Ovary (tissue), 9 donors: ENCODE results near the gene TTC32. TPM values are rescaled to one million over a fixed set of nuclear protein-coding genes. Genes with fewer than 3 reads are reported as not detected.

Source experiments
- DNase-seq, 5 donors: peaks; one replicate each; pipeline ENCODE4 v3.0.0-alpha.2; 2019 to 2020
- H3K27ac ChIP-seq, 2 donors: fragments of 200-600 bp; one replicate each; pipeline versions ENCODE4 v1.5.1 to v1.8.0; 2019 to 2022
- H3K27me3 ChIP-seq: fragments of 200-600 bp; one replicate; pipeline ENCODE4 v1.8.0; 2022
- H3K36me3 ChIP-seq: fragments of 200-600 bp; sonication (generic); one replicate; pipeline ENCODE4 v1.5.1; 2019
- H3K4me1 ChIP-seq: one replicate; pipeline ENCODE4 v1.8.1; 2013; ENCODE audit warnings: mild to moderate bottlenecking, moderate library complexity; ENCODE audit not compliant: insufficient read depth
- H3K4me3 ChIP-seq: fragments of 200-600 bp; sonication (generic); one replicate; pipeline ENCODE4 v1.5.1; 2017
- H3K9me3 ChIP-seq, 2 donors: fragments of 200-600 bp in 1 of 2; sonication (generic) in 1 of 2; one replicate each; pipeline versions ENCODE4 v1.5.1 to v1.8.1; 2013 to 2019; ENCODE audit warnings: mild to moderate bottlenecking in 1 of 2, moderate library complexity in 1 of 2
- EP300 ChIP-seq: sonication (generic); formaldehyde crosslinking; IDR thresholded peaks from one replicate; pipeline ENCODE4 v1.6.1; 2017; ENCODE audit warnings: antibody characterized with exemption
- POLR2A ChIP-seq: fragments of 450-650 bp; IDR thresholded peaks from one replicate; pipeline ENCODE4 v1.6.1; 2017; ENCODE audit warnings: antibody characterized with exemption, mild to moderate bottlenecking, moderate library complexity
- WGBS, 3 donors: extraction: QIAGEN DNeasy Blood & Tissue Kit in 1 of 3; methylation state at CpG; one replicate each; pipeline versions ENCODE4 v1.1.5 to v1.1.7; 2013 to 2017; 5-methylcytosine and 5-hydroxymethylcytosine counted together
- intact Hi-C, 4 donors: fragments of 100-400 bp; cut with DNase I; formaldehyde crosslinking; loops; one replicate each; pipeline versions ENCODE4 v1.11.0 to v1.15.1; 2022 to 2023
- polyA plus RNA-seq, 2 donors: library from polyadenylated mRNA; stranded (reverse); fragments of 200-250 nt in 1 of 2; fragments of 350-450 nt in 1 of 2; fragmentation: Illumina TruSeq in 1 of 2; extraction: RNeasy Lipid Tissue Mini Kit (QIAGEN cat#74804) in 1 of 2; gene quantifications; one replicate each; pipeline ENCODE4 v1.2.3, GENCODE V29; 2013 to 2014
- total RNA-seq, 7 donors: library from RNA; depleted of rRNA in 2 of 7; stranded (reverse); fragments of >200 nt in 2 of 7; fragmentation: NEBNext Ultra II Directional in 3 of 7; extraction: Animal tissue kit (Norgen Biotek cat#: 25700) in 3 of 7; gene quantifications; one replicate each; pipeline versions ENCODE4 v1.1.0 to v1.2.4, GENCODE V29; 2016 to 2023
- TF ChIP-seq, protein P1 (sequence below), 3 donors: fragments of 450-650 bp in 2 of 3; fragments of 200-600 bp in 1 of 3; IDR thresholded peaks; one replicate each; pipeline versions ENCODE4 v1.5.1 to v1.8.0; 2016 to 2022; ENCODE audit warnings: antibody characterized with exemption in 3 of 3, mild to moderate bottlenecking in 1 of 3
- donor health status: DM: no; HTN: no; CAD: no; lungs with moderate emphysema.
- donor health status: DM: no; HTN: no; CAD: no.
- donor health status: Bipolar disorder and iron deficiency.
- donor health status: DM: yes; HTN: yes; CAD: no.
- donor health status: DM: no; HTN: no; CAD: no.
- donor health status: DM: yes; HTN: yes; CAD: no.

Gene TTC32
- total and polyA plus RNA-seq, 9 donors = 9.6 to 30.1 (median 16.8) TPM

- intact Hi-C loops = no loop called here
- DNase-seq = no peak
- no peaks in the 10 kb centered on the region for H3K9me3 ChIP-seq
- TF ChIP-seq, protein P1, sequence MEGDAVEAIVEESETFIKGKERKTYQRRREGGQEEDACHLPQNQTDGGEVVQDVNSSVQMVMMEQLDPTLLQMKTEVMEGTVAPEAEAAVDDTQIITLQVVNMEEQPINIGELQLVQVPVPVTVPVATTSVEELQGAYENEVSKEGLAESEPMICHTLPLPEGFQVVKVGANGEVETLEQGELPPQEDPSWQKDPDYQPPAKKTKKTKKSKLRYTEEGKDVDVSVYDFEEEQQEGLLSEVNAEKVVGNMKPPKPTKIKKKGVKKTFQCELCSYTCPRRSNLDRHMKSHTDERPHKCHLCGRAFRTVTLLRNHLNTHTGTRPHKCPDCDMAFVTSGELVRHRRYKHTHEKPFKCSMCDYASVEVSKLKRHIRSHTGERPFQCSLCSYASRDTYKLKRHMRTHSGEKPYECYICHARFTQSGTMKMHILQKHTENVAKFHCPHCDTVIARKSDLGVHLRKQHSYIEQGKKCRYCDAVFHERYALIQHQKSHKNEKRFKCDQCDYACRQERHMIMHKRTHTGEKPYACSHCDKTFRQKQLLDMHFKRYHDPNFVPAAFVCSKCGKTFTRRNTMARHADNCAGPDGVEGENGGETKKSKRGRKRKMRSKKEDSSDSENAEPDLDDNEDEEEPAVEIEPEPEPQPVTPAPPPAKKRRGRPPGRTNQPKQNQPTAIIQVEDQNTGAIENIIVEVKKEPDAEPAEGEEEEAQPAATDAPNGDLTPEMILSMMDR (IDR thresholded peaks at IDR 0.05) = no peak
- no peak for TF ChIP-seq POLR2A
- no peak for TF ChIP-seq EP300
- H3K27ac ChIP-seq = peak overlapping the region; percentile 84 to 89
- no peaks in the 10 kb centered on the region for H3K27me3 ChIP-seq
- H3K4me3 ChIP-seq = peak overlapping the region; percentile 93
- no peaks in the 10 kb centered on the region for H3K36me3 ChIP-seq
- 1 to 2% (median 1%) methylated on average over 20 to 26 of the region's 26 CpGs for WGBS, 3 donors
- H3K4me1 ChIP-seq = peaks cover 13% of the 10 kb centered on the region
These were observed 797 bp downstream of the TTC32 start for GRCh38 chr2:19900931-19901441.

DNA sequence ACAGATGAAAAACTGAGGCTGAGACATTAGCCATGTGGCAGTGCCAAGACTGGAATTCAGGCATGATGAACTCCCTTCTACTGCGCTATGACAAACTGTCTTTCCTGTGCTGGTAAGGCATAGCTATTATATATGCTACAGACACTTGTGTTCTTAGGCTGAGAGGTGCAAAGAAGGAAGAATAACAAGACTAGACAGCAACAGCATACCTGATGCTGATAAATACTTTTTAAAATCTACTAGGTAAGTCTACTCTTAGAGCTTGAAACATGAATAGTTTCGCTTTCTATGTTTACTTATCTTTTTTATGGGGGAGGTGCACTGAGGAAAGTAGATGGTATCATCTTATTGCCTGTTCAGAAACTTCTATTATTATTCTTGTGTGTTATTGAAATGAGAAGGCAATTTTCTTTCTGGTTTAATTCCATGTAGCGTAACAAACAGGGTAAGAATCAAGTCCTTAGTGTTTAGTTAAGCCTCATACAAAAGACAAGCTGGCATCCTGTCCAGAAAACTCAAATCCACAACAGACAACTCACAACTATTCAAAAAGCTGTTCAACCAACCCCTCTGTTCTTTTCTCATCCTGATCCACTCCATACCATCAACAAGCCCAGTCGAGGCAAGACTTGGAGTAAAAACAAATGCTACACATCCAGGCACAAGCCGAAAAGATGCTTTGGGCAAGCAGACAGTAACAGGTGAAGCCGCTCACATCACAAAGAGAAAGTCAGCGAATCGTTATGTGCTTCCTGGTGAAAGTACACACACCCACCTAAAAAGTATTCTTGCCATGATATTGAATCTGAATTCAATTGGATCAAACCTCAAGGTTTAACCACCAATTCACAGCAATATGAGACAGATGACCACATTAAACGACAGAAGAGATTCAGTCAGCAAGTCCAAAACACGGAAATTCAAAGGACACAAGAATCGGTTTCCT is 1.5 kb downstream of the TTC32 start:
- no peak for TF ChIP-seq EP300
- TF ChIP-seq POLR2A = no peak
- TF ChIP-seq, protein P1 (IDR thresholded peaks at IDR 0.05) = no peak
- Histone ChIP-seq H3K9me3 (no peaks in the 10 kb centered on the region), H3K27me3 (no peaks in the 10 kb centered on the region), H3K36me3 (no peaks in the 10 kb centered on the region), H3K4me3 (peak overlapping the region; percentile 93), H3K27ac (peak overlapping the region in 1 of 2 donors; percentile 84), H3K4me1 (peaks cover 13% of the 10 kb centered on the region)
- 32 to 34% (median 34%) methylated on average over 11 of the region's 11 CpGs for WGBS, 3 donors
- intact Hi-C loops = no loop called here
- no peak for DNase-seq

DNA sequence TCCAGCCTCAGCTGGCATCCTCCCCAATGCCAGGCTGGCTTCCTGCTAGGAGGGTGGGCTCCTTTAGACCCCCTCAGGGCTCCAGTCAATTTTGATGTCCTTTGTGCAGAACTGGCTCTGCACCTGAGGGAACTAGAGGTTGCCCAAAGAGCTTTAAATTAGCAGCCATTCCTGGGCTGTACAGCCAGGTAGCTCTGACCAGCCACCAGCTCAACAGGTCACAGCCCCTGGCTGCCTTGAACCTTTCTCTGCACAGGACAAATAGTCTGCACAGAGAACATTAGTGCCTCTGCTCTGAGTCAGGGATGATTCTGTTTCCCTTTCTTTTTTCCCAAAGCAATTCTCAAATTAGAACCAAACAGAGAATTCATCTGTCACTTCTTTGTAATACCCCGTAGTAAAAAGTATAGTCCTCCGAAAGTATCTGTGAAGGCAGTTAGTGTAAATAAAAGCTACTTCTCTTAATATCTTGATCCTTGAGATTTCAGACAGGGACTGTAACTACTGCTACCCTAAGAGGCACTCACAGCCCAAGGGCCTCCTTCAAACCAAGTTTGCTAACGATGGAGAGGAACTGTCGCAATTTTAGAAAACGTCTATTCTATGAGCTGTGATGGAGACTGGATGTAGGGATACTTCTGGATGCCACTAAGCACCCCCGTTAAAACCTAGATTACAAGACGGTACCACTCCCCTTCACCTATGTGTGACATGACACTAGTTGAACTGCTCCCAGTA is 3.0 kb downstream of the TTC32 start:
- intact Hi-C loops = no loop called here
- DNase-seq = no peak
- Histone ChIP-seq H3K4me1 (peaks cover 13% of the 10 kb centered on the region), H3K27me3 (no peaks in the 10 kb centered on the region), H3K36me3 (no peaks in the 10 kb centered on the region), H3K4me3 (no peak overlapping the region), H3K9me3 (no peaks in the 10 kb centered on the region), H3K27ac (no peak overlapping the region)
- TF ChIP-seq EP300 = no peak
- no peak for TF ChIP-seq POLR2A
- TF ChIP-seq, protein P1 (IDR thresholded peaks at IDR 0.05) = no peak
- WGBS, 3 donors = 70 to 71% (median 71%) methylated on average over 7 of the region's 7 CpGs

- TF ChIP-seq, protein P1 (IDR thresholded peaks at IDR 0.05) = no peak
- no peak for TF ChIP-seq EP300
- no peak for TF ChIP-seq POLR2A
- no peak for DNase-seq
- WGBS, 3 donors = 46 to 51% (median 49%) methylated on average over 5 of the region's 5 CpGs
- no peaks in the 10 kb centered on the region for H3K27me3 ChIP-seq
- intact Hi-C loops = no loop called here
- H3K36me3 ChIP-seq = no peaks in the 10 kb centered on the region
- H3K9me3 ChIP-seq = no peaks in the 10 kb centered on the region
- peaks cover 13% of the 10 kb centered on the region for H3K4me1 ChIP-seq
- no peak overlapping the region for H3K27ac ChIP-seq
- no peak overlapping the region for H3K4me3 ChIP-seq
These were observed 4.0 kb downstream of the TTC32 start for GRCh38 chr2:19897623-19898245.
